Neural cell (in vitro differentiated cells): ENCODE data around the gene PACRGL.

Experiments used
- EP300 ChIP-seq: fragments of 450-650 bp; conservative IDR thresholded peaks from 2 replicates; pipeline ENCODE4 v1.6.1; 2014; ENCODE audit warnings: antibody characterized with exemption, mild to moderate bottlenecking, moderate library complexity; ENCODE audit not compliant: poor library complexity, severe bottlenecking
- EZH2 ChIP-seq: fragments of 200-600, 300-800 bp; shearing (Covaris generic), sonication (generic); IDR thresholded peaks from 2 replicates; pipeline ENCODE4 v1.6.1; 2014; ENCODE audit warnings: antibody characterized with exemption, low read length, borderline replicate concordance, mild to moderate bottlenecking; ENCODE audit not compliant: insufficient read depth, poor library complexity, severe bottlenecking
- POLR2AphosphoS5 ChIP-seq: IDR thresholded peaks from 2 replicates; pipeline ENCODE4 v1.6.1; 2012
- RAD21 ChIP-seq: fragments of 450-650 bp; conservative IDR thresholded peaks from 2 replicates; pipeline ENCODE4 v1.6.1; 2014; ENCODE audit warnings: antibody characterized with exemption, mild to moderate bottlenecking, moderate library complexity
- REST ChIP-seq: IDR thresholded peaks from 2 replicates; pipeline ENCODE4 v1.6.1; 2012; ENCODE audit warnings: borderline replicate concordance
- SMC3 ChIP-seq: fragments of 450-650 bp; conservative IDR thresholded peaks from 2 replicates; pipeline ENCODE4 v1.6.1; 2014; ENCODE audit warnings: antibody characterized with exemption, mild to moderate bottlenecking, moderate library complexity; ENCODE audit not compliant: poor library complexity
- TAF1 ChIP-seq: IDR thresholded peaks from 2 replicates; pipeline ENCODE4 v1.6.1; 2012; ENCODE audit warnings: low read depth
- TF ChIP-seq, protein P1 (sequence below): fragments of 450-650 bp; IDR thresholded peaks from 2 replicates; pipeline ENCODE4 v1.5.1; 2014; ENCODE audit warnings: antibody characterized with exemption, mild to moderate bottlenecking, moderate library complexity; ENCODE audit not compliant: poor library complexity, severe bottlenecking

GRCh38 chr4:20723019-20723418 lies 22.8 kb downstream of the PACRGL start:
- TF ChIP-seq EP300 = no peak
- TF ChIP-seq, protein P1, sequence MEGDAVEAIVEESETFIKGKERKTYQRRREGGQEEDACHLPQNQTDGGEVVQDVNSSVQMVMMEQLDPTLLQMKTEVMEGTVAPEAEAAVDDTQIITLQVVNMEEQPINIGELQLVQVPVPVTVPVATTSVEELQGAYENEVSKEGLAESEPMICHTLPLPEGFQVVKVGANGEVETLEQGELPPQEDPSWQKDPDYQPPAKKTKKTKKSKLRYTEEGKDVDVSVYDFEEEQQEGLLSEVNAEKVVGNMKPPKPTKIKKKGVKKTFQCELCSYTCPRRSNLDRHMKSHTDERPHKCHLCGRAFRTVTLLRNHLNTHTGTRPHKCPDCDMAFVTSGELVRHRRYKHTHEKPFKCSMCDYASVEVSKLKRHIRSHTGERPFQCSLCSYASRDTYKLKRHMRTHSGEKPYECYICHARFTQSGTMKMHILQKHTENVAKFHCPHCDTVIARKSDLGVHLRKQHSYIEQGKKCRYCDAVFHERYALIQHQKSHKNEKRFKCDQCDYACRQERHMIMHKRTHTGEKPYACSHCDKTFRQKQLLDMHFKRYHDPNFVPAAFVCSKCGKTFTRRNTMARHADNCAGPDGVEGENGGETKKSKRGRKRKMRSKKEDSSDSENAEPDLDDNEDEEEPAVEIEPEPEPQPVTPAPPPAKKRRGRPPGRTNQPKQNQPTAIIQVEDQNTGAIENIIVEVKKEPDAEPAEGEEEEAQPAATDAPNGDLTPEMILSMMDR = no peak
- TF ChIP-seq REST = no peak
- no peak for TF ChIP-seq EZH2
- no peak for TF ChIP-seq POLR2AphosphoS5
- no peak for TF ChIP-seq SMC3
- TF ChIP-seq TAF1 = no peak
- TF ChIP-seq RAD21 = no peak
